OCI-LY1 (cell line): ENCODE measurements around the gene DMC1.

Source experiments
- H2AFZ ChIP-seq: fragments of 200-600 bp; sonication (generic), shearing (Covaris generic); 2 replicates; pipeline ENCODE4 v1.6.0; 2014; ENCODE audit warnings: antibody characterized with exemption, mild to moderate bottlenecking, low read length
- H3F3A ChIP-seq: fragments of 200-600 bp; sonication (generic), shearing (Covaris generic); 2 replicates; pipeline ENCODE4 v1.6.0; 2014; ENCODE audit warnings: mild to moderate bottlenecking, antibody characterized with exemption, low read length, moderate library complexity; ENCODE audit not compliant: insufficient read depth
- H3K27ac ChIP-seq: fragments of 200-600 bp; sonication (generic); 2 replicates; pipeline ENCODE4 v1.5.1; 2014; ENCODE audit warnings: low read length, mixed run types, mild to moderate bottlenecking, low read depth; ENCODE audit not compliant: poor library complexity, severe bottlenecking
- H3K27me3 ChIP-seq: fragments of 200-600 bp; sonication (generic); 2 replicates; pipeline ENCODE4 v1.6.0; 2014; ENCODE audit warnings: antibody characterized with exemption, mild to moderate bottlenecking, low read length, moderate library complexity; ENCODE audit not compliant: insufficient read depth
- H3K36me3 ChIP-seq: fragments of 200-600 bp; sonication (generic); 2 replicates; pipeline ENCODE4 v1.6.1; 2014; ENCODE audit warnings: mild to moderate bottlenecking, antibody characterized with exemption, low read length, moderate library complexity, mixed read lengths; ENCODE audit not compliant: insufficient read depth
- H3K4me1 ChIP-seq: fragments of 200-600 bp; sonication (generic); 2 replicates; pipeline ENCODE4 v1.5.1; 2014; ENCODE audit warnings: mild to moderate bottlenecking, low read length, moderate library complexity; ENCODE audit not compliant: insufficient read depth, severe bottlenecking
- H3K4me2 ChIP-seq: fragments of 200-600 bp; sonication (generic), shearing (Covaris generic); 2 replicates; pipeline ENCODE4 v1.6.1; 2014; ENCODE audit warnings: low read length
- H3K4me3 ChIP-seq: fragments of 200-600 bp; sonication (generic); 2 replicates; pipeline ENCODE4 v1.5.1; 2014; ENCODE audit warnings: low read length, low read depth, mild to moderate bottlenecking, mixed read lengths; ENCODE audit not compliant: poor library complexity, severe bottlenecking
- H3K79me2 ChIP-seq: fragments of 200-600 bp; shearing (Covaris generic); 2 replicates; pipeline ENCODE4 v1.6.1; 2016; ENCODE audit warnings: mixed run types, low read length, mixed read lengths; ENCODE audit not compliant: insufficient read depth
- H3K9ac ChIP-seq: fragments of 200-600 bp; sonication (generic), shearing (Covaris generic); 2 replicates; pipeline ENCODE4 v1.6.1; 2014; ENCODE audit warnings: mild to moderate bottlenecking, low read length, mixed read lengths
- H3K9me2 ChIP-seq: fragments of 200-600 bp; sonication (generic), shearing (Covaris generic); 2 replicates; pipeline ENCODE4 v1.6.1; 2014; ENCODE audit warnings: low read depth, mild to moderate bottlenecking, low read length, mixed read lengths
- H3K9me3 ChIP-seq: fragments of 200-600 bp; shearing (Covaris generic); 2 replicates; pipeline ENCODE4 v1.6.1; 2014; ENCODE audit warnings: low read length, mixed read lengths
- H4K20me1 ChIP-seq: fragments of 200-600 bp; sonication (generic), shearing (Covaris generic); 2 replicates; pipeline ENCODE4 v1.6.0; 2016; ENCODE audit warnings: mild to moderate bottlenecking, low read length; ENCODE audit not compliant: insufficient read depth
- EZH2 ChIP-seq: fragments of 200-600 bp; sonication (generic), shearing (Covaris generic); IDR thresholded peaks from 2 replicates; pipeline ENCODE4 v1.8.0; 2017; ENCODE audit warnings: borderline replicate concordance, mixed run types, mild to moderate bottlenecking, antibody characterized with exemption, low read length, moderate library complexity, mixed read lengths
- TF ChIP-seq, protein P1 (sequence below): fragments of 200-600 bp; sonication (generic), shearing (Covaris generic); IDR thresholded peaks from 2 replicates; pipeline ENCODE4 v1.5.1; 2017; ENCODE audit warnings: mild to moderate bottlenecking, antibody characterized with exemption, low read length, moderate library complexity, mixed read lengths

The DMC1 gene

DNA sequence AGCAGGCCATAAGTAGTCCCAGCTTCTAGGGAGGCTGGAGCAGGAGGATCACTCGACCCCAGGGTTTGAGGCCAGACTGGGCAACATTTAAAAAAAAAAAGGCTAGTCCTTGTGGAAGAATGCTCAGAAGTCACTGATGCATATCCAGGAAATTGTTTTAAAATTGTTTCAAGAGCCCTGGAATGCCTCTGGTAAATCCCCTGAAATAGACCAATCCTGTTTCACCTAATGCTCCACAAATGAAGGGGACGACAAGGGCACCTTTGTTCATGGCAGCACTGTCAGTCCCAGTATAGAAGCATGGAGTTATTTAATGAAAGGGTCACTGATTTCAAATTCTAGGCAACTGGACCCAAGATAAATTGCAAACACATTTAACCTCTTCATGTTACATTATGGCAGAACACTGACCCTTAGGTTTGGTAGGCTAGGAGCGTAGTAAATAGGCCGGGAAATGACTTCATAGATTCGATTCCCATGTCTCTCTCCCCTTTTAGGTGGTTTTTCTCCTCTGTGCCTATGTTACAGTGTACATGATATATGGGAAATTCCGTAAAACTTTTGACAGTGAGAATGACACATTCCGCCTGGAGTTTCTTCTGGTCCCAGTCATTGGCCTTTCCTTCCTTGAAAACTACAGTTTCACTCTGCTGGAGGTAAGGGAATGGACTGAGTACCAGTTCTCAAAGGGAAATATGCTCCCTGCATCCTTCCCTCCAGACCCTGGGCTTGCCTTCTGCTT lies 90.7 kb downstream of the DMC1 start:
- H3K4me3 ChIP-seq = no peak overlapping the region
- H2AFZ ChIP-seq = no peak overlapping the region
- no peaks in the 10 kb centered on the region for H3K79me2 ChIP-seq
- TF ChIP-seq, protein P1, sequence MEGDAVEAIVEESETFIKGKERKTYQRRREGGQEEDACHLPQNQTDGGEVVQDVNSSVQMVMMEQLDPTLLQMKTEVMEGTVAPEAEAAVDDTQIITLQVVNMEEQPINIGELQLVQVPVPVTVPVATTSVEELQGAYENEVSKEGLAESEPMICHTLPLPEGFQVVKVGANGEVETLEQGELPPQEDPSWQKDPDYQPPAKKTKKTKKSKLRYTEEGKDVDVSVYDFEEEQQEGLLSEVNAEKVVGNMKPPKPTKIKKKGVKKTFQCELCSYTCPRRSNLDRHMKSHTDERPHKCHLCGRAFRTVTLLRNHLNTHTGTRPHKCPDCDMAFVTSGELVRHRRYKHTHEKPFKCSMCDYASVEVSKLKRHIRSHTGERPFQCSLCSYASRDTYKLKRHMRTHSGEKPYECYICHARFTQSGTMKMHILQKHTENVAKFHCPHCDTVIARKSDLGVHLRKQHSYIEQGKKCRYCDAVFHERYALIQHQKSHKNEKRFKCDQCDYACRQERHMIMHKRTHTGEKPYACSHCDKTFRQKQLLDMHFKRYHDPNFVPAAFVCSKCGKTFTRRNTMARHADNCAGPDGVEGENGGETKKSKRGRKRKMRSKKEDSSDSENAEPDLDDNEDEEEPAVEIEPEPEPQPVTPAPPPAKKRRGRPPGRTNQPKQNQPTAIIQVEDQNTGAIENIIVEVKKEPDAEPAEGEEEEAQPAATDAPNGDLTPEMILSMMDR = no peak
- TF ChIP-seq EZH2 = no peak
- H3K9me3 ChIP-seq = no peaks in the 10 kb centered on the region
- H3K27me3 ChIP-seq = peaks cover 4% of the 10 kb centered on the region; the same call in 1 of the 2 replicates
- no peak overlapping the region for H3K27ac ChIP-seq
- H3K9ac ChIP-seq = no peak overlapping the region
- H3K4me2 ChIP-seq = no peak overlapping the region
- H3K4me1 ChIP-seq = no peaks in the 10 kb centered on the region
- peaks cover 41% of the 10 kb centered on the region for H3K36me3 ChIP-seq
- no peaks in the 10 kb centered on the region for H3K9me2 ChIP-seq
- peaks cover 9% of the 10 kb centered on the region; the same call in 1 of the 2 replicates for H3F3A ChIP-seq
- no peaks in the 10 kb centered on the region for H4K20me1 ChIP-seq

DNA sequence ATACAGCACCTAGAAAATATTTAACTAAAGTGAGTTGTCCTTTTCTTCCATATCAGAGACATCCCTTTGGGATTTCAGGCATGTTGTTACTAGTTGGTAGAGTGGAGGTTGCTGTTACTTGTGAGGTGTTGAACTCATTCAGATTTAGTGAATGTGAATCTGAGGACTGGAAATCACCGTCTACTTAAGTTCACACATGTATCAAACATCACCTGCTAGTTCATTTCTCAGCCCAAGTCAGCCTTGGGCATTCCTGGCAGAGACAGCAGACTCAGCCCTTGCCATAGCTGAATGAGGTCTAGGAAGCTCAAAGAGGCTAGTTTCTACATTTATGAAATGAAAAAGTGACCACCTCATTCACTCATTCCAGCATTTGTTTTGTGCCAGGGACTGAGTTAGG lies 92.4 kb downstream of the DMC1 start:
- Histone ChIP-seq H3K36me3 (peaks cover 25% of the 10 kb centered on the region), H3K27me3 (peaks cover 4% of the 10 kb centered on the region; the same call in 1 of the 2 replicates), H3K9ac (no peak overlapping the region), H3K27ac (no peak overlapping the region), H3K79me2 (no peaks in the 10 kb centered on the region), H3F3A (0 out of 2 replicates have a peak, but pooled peaks cover 2% of the 10 kb centered on the region), H4K20me1 (no peaks in the 10 kb centered on the region), H3K9me2 (no peaks in the 10 kb centered on the region), H3K4me1 (no peaks in the 10 kb centered on the region), H3K4me3 (no peak overlapping the region), H3K4me2 (no peak overlapping the region), H2AFZ (no peak overlapping the region), H3K9me3 (no peaks in the 10 kb centered on the region)
- TF ChIP-seq, protein P1 = no peak
- TF ChIP-seq EZH2 = no peak

GRCh38 chr22:38474003-38474607 lies 95.9 kb downstream of the DMC1 start:
- Histone ChIP-seq H3K4me2 (no peak overlapping the region), H2AFZ (no peak overlapping the region), H3F3A (no peaks in the 10 kb centered on the region), H3K79me2 (no peaks in the 10 kb centered on the region), H3K9me3 (no peaks in the 10 kb centered on the region), H3K9me2 (no peaks in the 10 kb centered on the region), H3K27ac (no peak overlapping the region), H3K4me1 (no peaks in the 10 kb centered on the region), H3K36me3 (peaks cover 2% of the 10 kb centered on the region; the same call in 1 of the 2 replicates), H3K27me3 (peaks cover 8% of the 10 kb centered on the region; the same call in 1 of the 2 replicates), H4K20me1 (no peaks in the 10 kb centered on the region), H3K4me3 (no peak overlapping the region), H3K9ac (no peak overlapping the region)
- TF ChIP-seq, protein P1 = no peak
- no peak for TF ChIP-seq EZH2
